ENCODE measurements around the gene MPV17. TPM values are rescaled to one million over a fixed set of nuclear protein-coding genes. Genes with fewer than 3 reads are reported as not detected.

MPV17 gene
- total RNA-seq, 1 donor from 2014 or later, result 71.4 TPM

DNA sequence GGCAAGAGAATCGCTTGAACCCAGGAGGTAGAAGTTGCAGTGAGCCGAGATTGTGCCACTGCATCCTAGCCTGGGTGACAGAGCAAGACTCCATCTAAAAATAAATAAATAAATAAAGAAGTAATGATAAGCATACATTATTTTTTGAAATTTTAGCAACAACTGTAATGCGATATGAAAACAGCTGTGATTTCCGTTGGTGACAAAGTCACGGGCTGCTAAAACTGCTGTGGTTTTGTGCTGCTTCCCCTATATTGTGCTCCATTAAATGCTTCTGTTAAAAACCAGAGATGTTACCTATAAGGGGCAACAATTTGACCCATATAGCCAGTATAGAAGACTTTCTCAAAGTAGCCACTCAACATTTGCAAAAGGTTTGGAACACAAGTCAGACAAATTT, 32.3 kb downstream of the MPV17 start:
- no peak overlapping the region for H3K27ac Mint-ChIP-seq
- TF ChIP-seq EZH2phosphoT487 (IDR thresholded peaks at IDR 0.05) (no peak), EZH2 (IDR thresholded peaks at IDR 0.05) (no peak)
- TF ChIP-seq, protein P1, sequence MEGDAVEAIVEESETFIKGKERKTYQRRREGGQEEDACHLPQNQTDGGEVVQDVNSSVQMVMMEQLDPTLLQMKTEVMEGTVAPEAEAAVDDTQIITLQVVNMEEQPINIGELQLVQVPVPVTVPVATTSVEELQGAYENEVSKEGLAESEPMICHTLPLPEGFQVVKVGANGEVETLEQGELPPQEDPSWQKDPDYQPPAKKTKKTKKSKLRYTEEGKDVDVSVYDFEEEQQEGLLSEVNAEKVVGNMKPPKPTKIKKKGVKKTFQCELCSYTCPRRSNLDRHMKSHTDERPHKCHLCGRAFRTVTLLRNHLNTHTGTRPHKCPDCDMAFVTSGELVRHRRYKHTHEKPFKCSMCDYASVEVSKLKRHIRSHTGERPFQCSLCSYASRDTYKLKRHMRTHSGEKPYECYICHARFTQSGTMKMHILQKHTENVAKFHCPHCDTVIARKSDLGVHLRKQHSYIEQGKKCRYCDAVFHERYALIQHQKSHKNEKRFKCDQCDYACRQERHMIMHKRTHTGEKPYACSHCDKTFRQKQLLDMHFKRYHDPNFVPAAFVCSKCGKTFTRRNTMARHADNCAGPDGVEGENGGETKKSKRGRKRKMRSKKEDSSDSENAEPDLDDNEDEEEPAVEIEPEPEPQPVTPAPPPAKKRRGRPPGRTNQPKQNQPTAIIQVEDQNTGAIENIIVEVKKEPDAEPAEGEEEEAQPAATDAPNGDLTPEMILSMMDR (IDR thresholded peaks at IDR 0.05), result no peak

DNA sequence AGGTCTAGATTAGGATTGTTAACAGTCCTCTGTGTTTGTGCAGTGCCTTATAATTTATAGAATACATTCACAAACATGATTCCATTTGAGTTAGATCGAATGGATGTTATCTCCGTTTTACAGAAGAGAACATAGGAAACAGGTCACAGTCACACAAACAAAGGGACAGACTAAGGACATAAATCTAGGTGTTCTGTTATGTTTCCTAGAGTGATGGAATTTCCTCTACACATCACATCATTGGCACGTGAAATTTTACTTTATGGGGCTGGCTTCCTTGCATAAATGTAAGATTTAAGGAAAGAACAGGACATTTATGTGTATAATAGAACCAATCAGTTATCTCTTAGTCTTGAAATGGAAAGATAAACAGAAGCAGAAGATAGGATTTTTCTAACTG, 34.3 kb downstream of the MPV17 start:
- no peaks in the 10 kb centered on the region for H3K4me1 ChIP-seq
- no peak for DNase-seq (ENCODE audit: low spot score)
- peaks cover 5% of the 10 kb centered on the region for H3K27me3 ChIP-seq
- Mint-ChIP-seq H3K4me3 (no peak overlapping the region), H3K27me3 (ENCODE audit: insufficient read depth, low read depth) (peaks cover 15% of the 10 kb centered on the region), H3K4me1 (no peaks in the 10 kb centered on the region), H3K9me3 (no peaks in the 10 kb centered on the region), H3K27ac (no peak overlapping the region), H3K36me3 (no peaks in the 10 kb centered on the region)
- H3F3A ChIP-seq (ENCODE audit: low read depth), result no peaks in the 10 kb centered on the region
- H3K9me3 ChIP-seq (ENCODE audit: low read depth), result no peaks in the 10 kb centered on the region
- no peaks in the 10 kb centered on the region for H3K36me3 ChIP-seq
- TF ChIP-seq EZH2 (IDR thresholded peaks at IDR 0.05) (no peak), EZH2phosphoT487 (IDR thresholded peaks at IDR 0.05) (no peak)
- TF ChIP-seq, protein P1 (IDR thresholded peaks at IDR 0.05), result no peak
- H3K4me3 ChIP-seq, result no peak overlapping the region
- H3K27ac ChIP-seq, result no peak overlapping the region
- no peaks in the 10 kb centered on the region for H3K79me2 ChIP-seq (ENCODE audit: low read depth)
- no peak overlapping the region for H3K9ac ChIP-seq
- H3K4me2 ChIP-seq, result no peak overlapping the region
- H2AFZ ChIP-seq (replicated peaks), result no peak overlapping the region
- no peaks in the 10 kb centered on the region for H4K20me1 ChIP-seq (ENCODE audit: low read depth)

More for the DNA sequence above, 32.3 kb downstream of the MPV17 start:
- Histone ChIP-seq H3K27ac (no peak overlapping the region), H3K79me2 (ENCODE audit: low read depth) (no peaks in the 10 kb centered on the region), H3K4me2 (no peak overlapping the region), H4K20me1 (ENCODE audit: low read depth) (no peaks in the 10 kb centered on the region), H3K4me3 (no peak overlapping the region), H2AFZ (replicated peaks) (no peak overlapping the region), H3K9me3 (ENCODE audit: low read depth) (no peaks in the 10 kb centered on the region), H3K36me3 (no peaks in the 10 kb centered on the region), H3K27me3 (peaks cover 5% of the 10 kb centered on the region), H3K9ac (no peak overlapping the region), H3F3A (ENCODE audit: low read depth) (no peaks in the 10 kb centered on the region), H3K4me1 (no peaks in the 10 kb centered on the region)
- H3K4me1 Mint-ChIP-seq, result no peaks in the 10 kb centered on the region
- H3K4me3 Mint-ChIP-seq, result no peak overlapping the region
- no peaks in the 10 kb centered on the region for H3K9me3 Mint-ChIP-seq
- H3K36me3 Mint-ChIP-seq, result no peaks in the 10 kb centered on the region
- H3K27me3 Mint-ChIP-seq (ENCODE audit: insufficient read depth, low read depth), result peaks cover 11% of the 10 kb centered on the region
- no peak for DNase-seq (ENCODE audit: low spot score)

- no peak overlapping the region for H3K4me2 ChIP-seq
- peaks cover 19% of the 10 kb centered on the region for H3K27me3 Mint-ChIP-seq (ENCODE audit: insufficient read depth, low read depth)
- TF ChIP-seq EZH2phosphoT487 (IDR thresholded peaks at IDR 0.05) (no peak), EZH2 (IDR thresholded peaks at IDR 0.05) (no peak)
- TF ChIP-seq, protein P1 (IDR thresholded peaks at IDR 0.05), result no peak
- no peak overlapping the region for H3K4me3 ChIP-seq
- peaks cover 4% of the 10 kb centered on the region for H3K27me3 ChIP-seq
- H3K27ac ChIP-seq, result no peak overlapping the region
- H3F3A ChIP-seq (ENCODE audit: low read depth), result peaks cover 3% of the 10 kb centered on the region
- H3K9me3 Mint-ChIP-seq, result no peaks in the 10 kb centered on the region
- no peaks in the 10 kb centered on the region for H4K20me1 ChIP-seq (ENCODE audit: low read depth)
- DNase-seq (ENCODE audit: low spot score), result no peak
- H3K9me3 ChIP-seq (ENCODE audit: low read depth), result no peaks in the 10 kb centered on the region
- H3K4me1 Mint-ChIP-seq, result peaks cover 3% of the 10 kb centered on the region
- H3K36me3 ChIP-seq, result no peaks in the 10 kb centered on the region
- no peaks in the 10 kb centered on the region for H3K79me2 ChIP-seq (ENCODE audit: low read depth)
- no peak overlapping the region for H3K27ac Mint-ChIP-seq
- peaks cover 13% of the 10 kb centered on the region for H3K4me1 ChIP-seq
- no peak overlapping the region for H3K4me3 Mint-ChIP-seq
- H2AFZ ChIP-seq (replicated peaks), result no peak overlapping the region
- no peaks in the 10 kb centered on the region for H3K36me3 Mint-ChIP-seq
- no peak overlapping the region for H3K9ac ChIP-seq
Observed at GRCh38 chr2:27285481-27285880, 37.4 kb downstream of the MPV17 start.
